Astrocyte (in vitro differentiated cells and primary cell): ENCODE measurements around the gene C9orf85. TPM values are rescaled to one million over a fixed set of nuclear protein-coding genes. Genes with fewer than 3 reads are reported as not detected.

Experiments
- DNase-seq: peaks from one replicate; pipeline ENCODE4 v3.0.0-alpha.2; 2010; ENCODE audit warnings: low read depth
- FAIRE-seq: peaks from 2 replicates; lab custom pipeline; 2011; peaks lifted over from hg19 to GRCh38; lab: Jason Lieb, UNC
- H2AFZ ChIP-seq: 2 replicates; pipeline ENCODE4 v1.6.0; 2012; ENCODE audit warnings: low read depth, low read length, inconsistent platforms
- H3K27ac ChIP-seq: 2 replicates; pipeline ENCODE4 v1.5.1; 2011; ENCODE audit warnings: low read depth, low read length, inconsistent platforms
- H3K27me3 ChIP-seq: 2 replicates; pipeline ENCODE4 v1.6.0; 2011; ENCODE audit warnings: low read length, inconsistent platforms; ENCODE audit not compliant: insufficient read depth
- H3K36me3 ChIP-seq: 2 replicates; pipeline ENCODE4 v1.5.1; 2011; ENCODE audit warnings: low read length, inconsistent platforms; ENCODE audit not compliant: insufficient read depth
- H3K4me1 ChIP-seq: 2 replicates; pipeline ENCODE4 v1.5.1; 2011; ENCODE audit warnings: low read length, inconsistent platforms; ENCODE audit not compliant: insufficient read depth
- H3K4me2 ChIP-seq: 2 replicates; pipeline ENCODE4 v1.6.0; 2012; ENCODE audit warnings: low read length, inconsistent platforms
- H3K4me3 ChIP-seq: 2 replicates; pipeline ENCODE4 v1.5.1; 2011; ENCODE audit warnings: low read depth, mild to moderate bottlenecking, low read length, inconsistent platforms; ENCODE audit not compliant: insufficient read depth
- H3K79me2 ChIP-seq: 2 replicates; pipeline ENCODE4 v1.6.0; 2012; ENCODE audit warnings: mild to moderate bottlenecking, low read length, inconsistent platforms; ENCODE audit not compliant: insufficient read depth
- H3K9ac ChIP-seq: 2 replicates; pipeline ENCODE4 v1.6.0; 2012; ENCODE audit warnings: mild to moderate bottlenecking, low read length, inconsistent platforms
- H3K9me3 ChIP-seq: 2 replicates; pipeline ENCODE4 v1.5.1; 2012; ENCODE audit warnings: low read depth, mild to moderate bottlenecking, low read length, inconsistent platforms; ENCODE audit not compliant: insufficient read depth
- H4K20me1 ChIP-seq: 2 replicates; pipeline ENCODE4 v1.6.0; 2012; ENCODE audit warnings: low read length, inconsistent platforms; ENCODE audit not compliant: insufficient read depth
- H3K27ac Mint-ChIP-seq: one replicate; pipeline ENCODE4 v1.8.0; 2021; ENCODE audit warnings: mild to moderate bottlenecking, mixed read lengths; ENCODE audit not compliant: unreplicated experiment
- H3K27me3 Mint-ChIP-seq: one replicate; pipeline ENCODE4 v1.8.0; 2021; ENCODE audit warnings: low read depth, mixed read lengths; ENCODE audit not compliant: unreplicated experiment
- H3K36me3 Mint-ChIP-seq: one replicate; pipeline ENCODE4 v1.8.0; 2021; ENCODE audit warnings: low read depth, mixed read lengths; ENCODE audit not compliant: unreplicated experiment
- H3K4me1 Mint-ChIP-seq: one replicate; pipeline ENCODE4 v1.8.0; 2021; ENCODE audit warnings: low read depth, mixed read lengths; ENCODE audit not compliant: unreplicated experiment
- H3K4me3 Mint-ChIP-seq: one replicate; pipeline ENCODE4 v1.8.0; 2021; ENCODE audit warnings: mild to moderate bottlenecking, moderate library complexity, mixed read lengths; ENCODE audit not compliant: unreplicated experiment
- H3K9me3 Mint-ChIP-seq: one replicate; pipeline ENCODE4 v1.8.0; 2021; ENCODE audit warnings: mild to moderate bottlenecking, mixed read lengths; ENCODE audit not compliant: unreplicated experiment
- EZH2 ChIP-seq: IDR thresholded peaks from 2 replicates; pipeline ENCODE4 v1.6.1; 2012; ENCODE audit warnings: mild to moderate bottlenecking, low read length, inconsistent platforms; ENCODE audit not compliant: insufficient read depth
- total RNA-seq: library from RNA; stranded (reverse); gene quantifications from 2 replicates; pipeline ENCODE4 v1.2.1, GENCODE V29; 2021
- TF ChIP-seq, protein P1 (sequence below): IDR thresholded peaks from 2 replicates; pipeline ENCODE4 v1.5.1; 2011; ENCODE audit warnings: low read depth, mild to moderate bottlenecking, inconsistent platforms, low read length, moderate library complexity; ENCODE audit not compliant: insufficient read depth

C9orf85 gene
- total RNA-seq, 1 donor from 2014 or later: 15.2 TPM

DNA sequence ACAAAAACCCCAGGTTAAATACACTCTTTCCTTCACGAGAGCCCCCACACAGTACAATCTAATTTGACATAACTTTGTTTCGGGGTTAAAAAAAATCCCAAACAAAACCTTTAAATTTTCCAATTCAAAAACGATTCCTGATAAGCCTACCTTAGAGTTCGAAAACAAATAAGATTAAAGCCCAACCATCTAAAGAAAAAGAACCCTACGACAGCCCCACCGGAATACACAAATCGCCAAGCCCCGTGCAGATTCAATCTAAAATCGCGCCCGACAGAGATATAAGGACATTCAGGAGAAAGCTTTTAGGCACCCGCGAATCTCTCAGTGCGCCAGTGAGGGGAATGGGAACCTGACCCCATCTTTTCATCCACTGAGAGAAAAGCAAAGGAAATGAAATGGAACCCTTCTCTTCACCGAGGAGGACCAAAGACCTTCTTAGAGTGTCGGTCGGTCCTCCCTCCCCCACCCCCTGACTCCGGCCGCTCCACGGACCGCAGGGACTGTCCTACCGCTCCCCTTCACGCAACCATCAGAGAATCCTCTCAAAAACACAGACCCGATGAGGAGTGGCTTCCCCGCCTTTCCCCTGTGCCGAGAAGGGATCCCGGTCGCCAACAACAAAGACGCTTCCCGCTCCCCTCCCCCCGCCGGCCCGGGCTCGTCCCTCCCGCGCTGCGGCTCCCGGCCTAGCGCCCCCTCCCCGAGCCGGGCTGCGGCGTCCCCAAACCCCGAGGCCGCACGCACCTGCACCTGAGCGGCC is 1.4 kb upstream of the C9orf85 start:
- peak overlapping the region; percentile 88 for H3K4me2 ChIP-seq
- no peak for FAIRE-seq
- H3K4me1 Mint-ChIP-seq: peaks cover 16% of the 10 kb centered on the region
- H3K36me3 ChIP-seq: no peaks in the 10 kb centered on the region
- DNase-seq: no peak
- H3K9me3 ChIP-seq: no peaks in the 10 kb centered on the region
- H3K27me3 Mint-ChIP-seq: no peaks in the 10 kb centered on the region
- H3K4me3 ChIP-seq: peak overlapping the region; percentile 80
- peaks cover 83% of the 10 kb centered on the region for H3K79me2 ChIP-seq
- no peaks in the 10 kb centered on the region for H3K9me3 Mint-ChIP-seq
- peak overlapping the region; percentile 80 for H3K27ac ChIP-seq
- peaks cover 16% of the 10 kb centered on the region for H3K4me1 ChIP-seq
- H4K20me1 ChIP-seq: peaks cover 54% of the 10 kb centered on the region
- H3K36me3 Mint-ChIP-seq: no peaks in the 10 kb centered on the region
- TF ChIP-seq, protein P1, sequence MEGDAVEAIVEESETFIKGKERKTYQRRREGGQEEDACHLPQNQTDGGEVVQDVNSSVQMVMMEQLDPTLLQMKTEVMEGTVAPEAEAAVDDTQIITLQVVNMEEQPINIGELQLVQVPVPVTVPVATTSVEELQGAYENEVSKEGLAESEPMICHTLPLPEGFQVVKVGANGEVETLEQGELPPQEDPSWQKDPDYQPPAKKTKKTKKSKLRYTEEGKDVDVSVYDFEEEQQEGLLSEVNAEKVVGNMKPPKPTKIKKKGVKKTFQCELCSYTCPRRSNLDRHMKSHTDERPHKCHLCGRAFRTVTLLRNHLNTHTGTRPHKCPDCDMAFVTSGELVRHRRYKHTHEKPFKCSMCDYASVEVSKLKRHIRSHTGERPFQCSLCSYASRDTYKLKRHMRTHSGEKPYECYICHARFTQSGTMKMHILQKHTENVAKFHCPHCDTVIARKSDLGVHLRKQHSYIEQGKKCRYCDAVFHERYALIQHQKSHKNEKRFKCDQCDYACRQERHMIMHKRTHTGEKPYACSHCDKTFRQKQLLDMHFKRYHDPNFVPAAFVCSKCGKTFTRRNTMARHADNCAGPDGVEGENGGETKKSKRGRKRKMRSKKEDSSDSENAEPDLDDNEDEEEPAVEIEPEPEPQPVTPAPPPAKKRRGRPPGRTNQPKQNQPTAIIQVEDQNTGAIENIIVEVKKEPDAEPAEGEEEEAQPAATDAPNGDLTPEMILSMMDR: no peak
- TF ChIP-seq EZH2: no peak
- H3K9ac ChIP-seq: peak overlapping the region; percentile 94
- peak overlapping the region; percentile 95 for H3K4me3 Mint-ChIP-seq
- H3K27me3 ChIP-seq: no peaks in the 10 kb centered on the region
- H2AFZ ChIP-seq: peak overlapping the region; percentile 77
- H3K27ac Mint-ChIP-seq: peak overlapping the region; percentile 82

DNA sequence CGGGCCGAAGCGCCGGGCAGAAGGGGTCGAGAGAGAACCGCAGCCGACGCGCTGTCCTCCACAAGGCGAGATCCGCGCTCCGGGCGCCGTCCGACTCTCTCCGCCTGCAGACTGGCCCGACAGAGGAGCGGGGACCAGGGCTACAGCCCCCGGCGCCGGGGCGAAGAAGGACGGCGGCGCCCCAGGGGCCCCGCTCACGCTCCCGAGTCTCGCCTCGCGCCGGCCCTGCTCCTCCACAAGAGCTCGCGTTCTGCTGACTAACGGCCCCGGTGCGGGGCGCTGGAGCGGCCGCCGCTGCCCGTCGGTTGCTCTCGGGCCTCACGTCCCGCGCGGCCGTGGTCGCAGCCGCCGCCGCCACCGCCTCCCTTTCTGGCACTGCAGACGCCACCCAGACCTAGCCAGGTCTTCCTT is 784 bp upstream of the C9orf85 start:
- no peaks in the 10 kb centered on the region for H3K36me3 Mint-ChIP-seq
- no peaks in the 10 kb centered on the region for H3K9me3 ChIP-seq
- H3K27ac ChIP-seq: peak overlapping the region; percentile 80
- H3K9ac ChIP-seq: peak overlapping the region; percentile 94
- peak overlapping the region; percentile 80 for H3K4me3 ChIP-seq
- no peak for TF ChIP-seq EZH2
- H3K9me3 Mint-ChIP-seq: no peaks in the 10 kb centered on the region
- FAIRE-seq (no peak), DNase-seq (no peak)
- no peaks in the 10 kb centered on the region for H3K27me3 ChIP-seq
- peaks cover 83% of the 10 kb centered on the region for H3K79me2 ChIP-seq
- no peaks in the 10 kb centered on the region for H3K27me3 Mint-ChIP-seq
- H3K36me3 ChIP-seq: no peaks in the 10 kb centered on the region
- H3K4me3 Mint-ChIP-seq: peak overlapping the region; percentile 98
- peaks cover 16% of the 10 kb centered on the region for H3K4me1 Mint-ChIP-seq
- H3K4me2 ChIP-seq: peak overlapping the region; percentile 88
- H2AFZ ChIP-seq: peak overlapping the region; percentile 77
- H3K4me1 ChIP-seq: peaks cover 16% of the 10 kb centered on the region
- peak overlapping the region; percentile 97 for H3K27ac Mint-ChIP-seq
- H4K20me1 ChIP-seq: peaks cover 48% of the 10 kb centered on the region

DNA sequence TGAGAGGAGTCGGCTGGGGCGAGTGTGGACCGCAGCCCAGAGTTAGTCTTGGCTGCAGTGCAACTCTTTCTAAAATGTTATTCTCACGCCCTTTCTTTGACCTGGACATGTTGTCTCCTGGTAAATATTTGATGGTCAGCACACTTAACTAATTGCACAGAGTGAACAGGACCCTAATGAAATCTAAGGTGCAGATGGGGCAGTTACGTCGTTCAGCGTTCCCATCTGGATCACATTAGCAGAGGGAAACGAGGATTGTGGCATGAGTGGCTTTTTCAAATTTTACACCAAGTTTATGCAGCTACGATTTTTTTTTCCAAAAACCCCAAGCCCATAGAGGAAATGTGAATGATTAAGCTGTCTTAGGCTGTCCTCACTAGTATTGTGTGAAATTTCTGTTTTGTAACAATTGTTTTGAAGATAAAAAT is 483 bp downstream of the C9orf85 start:
- no peaks in the 10 kb centered on the region for H3K36me3 Mint-ChIP-seq
- H3K27me3 Mint-ChIP-seq: no peaks in the 10 kb centered on the region

More for the DNA sequence above, 483 bp downstream of the C9orf85 start:
- peak overlapping the region; percentile 73 for H3K27ac ChIP-seq
- no peak for TF ChIP-seq EZH2
- TF ChIP-seq, protein P1: no peak
- no peaks in the 10 kb centered on the region for H3K36me3 ChIP-seq
- H3K9ac ChIP-seq: peak overlapping the region; percentile 94
- H3K4me1 ChIP-seq: peaks cover 16% of the 10 kb centered on the region
- H3K4me2 ChIP-seq: peak overlapping the region; percentile 88
- Mint-ChIP-seq H3K4me3 (peak overlapping the region; percentile 98), H3K4me1 (peaks cover 16% of the 10 kb centered on the region), H3K9me3 (no peaks in the 10 kb centered on the region), H3K27ac (peak overlapping the region; percentile 15)
- H3K4me3 ChIP-seq: peak overlapping the region; percentile 80
- DNase-seq (peak; percentile 64), FAIRE-seq (no peak)
- H3K79me2 ChIP-seq: peaks cover 83% of the 10 kb centered on the region
- peak overlapping the region; percentile 77 for H2AFZ ChIP-seq
- H3K27me3 ChIP-seq: no peaks in the 10 kb centered on the region
- peaks cover 40% of the 10 kb centered on the region for H4K20me1 ChIP-seq
- no peaks in the 10 kb centered on the region for H3K9me3 ChIP-seq
